Endothelial cell of umbilical vein (primary cell): ENCODE data around the gene ADAMTSL5. TPM values are rescaled to one million over a fixed set of nuclear protein-coding genes. Genes with fewer than 3 reads are reported as not detected.
A peak's percentile ranks its signal among the peaks of the same experiment; 100 is the strongest.

Experiments
- BruUV-seq: library from RNA; stranded (reverse); fragments of 400-500 nt; replicated peaks from 2 replicates; lab custom pipeline; 2021; lab: Mats Ljungman, UMichigan
- CTCF ChIA-PET: fragments of 300-600, 350-600 bp; sonication (Branson Sonifier 250); formaldehyde crosslinking; loops from one replicate; lab custom pipeline; 2021; ENCODE audit warnings: antibody characterized with exemption, inconsistent platforms; lab: Charles Lee
- POLR2A ChIA-PET: fragments of 300-600, 350-600 bp; sonication (Branson Sonifier 250); formaldehyde crosslinking; loops from one replicate; lab custom pipeline; 2021; ENCODE audit warnings: antibody characterized with exemption, inconsistent platforms; lab: Charles Lee
- DNase-seq: peaks from one replicate; pipeline ENCODE4 v3.0.0-alpha.2; 2011; ENCODE audit warnings: low read depth, low spot score
- FAIRE-seq: peaks from 2 replicates; lab custom pipeline; 2011; peaks lifted over from hg19 to GRCh38; lab: Jason Lieb, UNC
- H2AFZ ChIP-seq: 2 replicates; pipeline ENCODE4 v1.6.0; 2012; ENCODE audit warnings: low read depth, low read length, control low read depth, inconsistent platforms
- H3K27ac ChIP-seq: 2 replicates; pipeline ENCODE4 v1.5.1; 2011; ENCODE audit warnings: low read depth, mild to moderate bottlenecking, control low read depth, low read length, moderate library complexity; ENCODE audit not compliant: insufficient read depth
- H3K27me3 ChIP-seq, 2 experiments: 2 replicates each; pipeline versions ENCODE4 v1.6.0 to v1.6.1; 2011; ENCODE audit warnings: low read length in 2 of 2, mixed read lengths in 1 of 2; ENCODE audit not compliant: control insufficient read depth in 2 of 2, insufficient read depth in 2 of 2
- H3K36me3 ChIP-seq, 2 experiments: 2 replicates in 1 of 2; 3 replicates in 1 of 2; pipeline ENCODE4 v1.5.1; 2011; ENCODE audit warnings: low read length in 2 of 2, mild to moderate bottlenecking in 1 of 2, moderate library complexity in 1 of 2; ENCODE audit not compliant: control insufficient read depth in 2 of 2, insufficient read depth in 2 of 2; ENCODE audit errors: extremely low read depth in 1 of 2
- H3K4me1 ChIP-seq: 3 replicates; pipeline ENCODE4 v1.5.1; 2011; ENCODE audit warnings: mild to moderate bottlenecking, low read length; ENCODE audit not compliant: control insufficient read depth, insufficient read depth; ENCODE audit errors: extremely low read depth
- H3K4me2 ChIP-seq: 2 replicates; pipeline ENCODE4 v1.6.1; 2011; ENCODE audit warnings: low read length, control low read depth, mixed read lengths; ENCODE audit not compliant: insufficient read depth
- H3K4me3 ChIP-seq, 3 experiments: fragments of 200-600 bp in 1 of 3; sonication (generic), shearing (Covaris generic) in 1 of 3; replicated peaks in 1 of 3; 2 replicates each; pipeline ENCODE4 v1.5.1; 2011 to 2016; ENCODE audit warnings: control low read depth in 3 of 3, low read length in 3 of 3, mild to moderate bottlenecking in 2 of 3, inconsistent platforms in 1 of 3, low read depth in 1 of 3, moderate library complexity in 1 of 3; ENCODE audit not compliant: insufficient read depth in 1 of 3
- H3K79me2 ChIP-seq: 2 replicates; pipeline ENCODE4 v1.6.0; 2012; ENCODE audit warnings: low read length, inconsistent platforms; ENCODE audit not compliant: control insufficient read depth, insufficient read depth
- H3K9ac ChIP-seq: replicated peaks from 2 replicates; pipeline ENCODE3; 2011; ENCODE audit warnings: low read length, control low read depth; ENCODE audit not compliant: insufficient read depth; ENCODE audit errors: extremely low read depth
- H3K9me1 ChIP-seq: replicated peaks from 3 replicates; pipeline ENCODE4 v1.6.0; 2011; ENCODE audit warnings: mild to moderate bottlenecking, low read length; ENCODE audit not compliant: control insufficient read depth, insufficient read depth; ENCODE audit errors: extremely low read depth
- H3K9me3 ChIP-seq: replicated peaks from 2 replicates; pipeline ENCODE4 v1.5.1; 2012; ENCODE audit warnings: low read length, inconsistent platforms; ENCODE audit not compliant: control insufficient read depth, insufficient read depth
- H4K20me1 ChIP-seq: replicated peaks from 2 replicates; pipeline ENCODE3; 2011; ENCODE audit warnings: mild to moderate bottlenecking, low read length; ENCODE audit not compliant: control insufficient read depth, insufficient read depth; ENCODE audit errors: extremely low read depth
- CTCF ChIP-seq, 2 donors: IDR thresholded peaks; 1 replicate in 1 of 2; 2 replicates in 1 of 2; pipeline ENCODE4 v1.5.1; 2011; ENCODE audit warnings: low read length in 2 of 2, mild to moderate bottlenecking in 2 of 2, moderate library complexity in 2 of 2, control low read depth in 1 of 2, inconsistent platforms in 1 of 2, low read depth in 1 of 2; ENCODE audit not compliant: insufficient read depth in 1 of 2; ENCODE audit errors: extremely low read depth in 1 of 2
- EZH2 ChIP-seq: IDR thresholded peaks from 2 replicates; pipeline ENCODE4 v1.6.1; 2012; ENCODE audit warnings: borderline replicate concordance, low read depth, mild to moderate bottlenecking, moderate library complexity, low read length, inconsistent platforms; ENCODE audit not compliant: severe bottlenecking
- FOS ChIP-seq: IDR thresholded peaks from 2 replicates; pipeline ENCODE4 v1.6.1; 2011; ENCODE audit warnings: mild to moderate bottlenecking, low read length, moderate library complexity, borderline replicate concordance; ENCODE audit not compliant: insufficient read depth
- JUN ChIP-seq: IDR thresholded peaks from 2 replicates; pipeline ENCODE4 v1.6.1; 2011; ENCODE audit warnings: borderline replicate concordance, low read depth; ENCODE audit not compliant: insufficient read length, insufficient read depth
- MAX ChIP-seq: IDR thresholded peaks from 2 replicates; pipeline ENCODE4 v1.6.1; 2011; ENCODE audit not compliant: insufficient read depth, insufficient read length
- MYC ChIP-seq: IDR thresholded peaks from one replicate; pipeline ENCODE4 v1.6.1; 2011; ENCODE audit warnings: mild to moderate bottlenecking, low read depth, low read length
- POLR2A ChIP-seq: IDR thresholded peaks from 2 replicates; pipeline ENCODE4 v1.6.1; 2012; ENCODE audit warnings: low read depth, mild to moderate bottlenecking, control low read depth, low read length
- POLR2AphosphoS5 ChIP-seq: IDR thresholded peaks from 2 replicates; pipeline ENCODE4 v1.6.1; 2012; ENCODE audit warnings: low read depth, mild to moderate bottlenecking, control low read depth, low read length, moderate library complexity; ENCODE audit not compliant: insufficient read depth
- dilution Hi-C: fragments of 300-500 bp; cut with MboI; formaldehyde crosslinking; loops from one replicate; pipeline ENCODE4 v1.15.0; 2019; ENCODE audit warnings: low sequenced_read_pairs; ENCODE audit not compliant: extremely low pct_ligation_motif_present
- intact Hi-C: fragments of 100-400 bp; cut with micrococcal nuclease; formaldehyde crosslinking; loops from one replicate; pipeline ENCODE4 v1.10.0; 2022
- polyA plus RNA-seq, 4 experiments: library from polyadenylated mRNA; depleted of rRNA in 3 of 4; stranded (reverse) in 3 of 4; unstranded in 1 of 4; fragments of >200 nt; gene quantifications; 2 replicates each; pipeline versions ENCODE4 v1.2.1 to v1.2.3, GENCODE V29; 2011 to 2012; ENCODE audit warnings: missing spikeins in 1 of 4
- total RNA-seq: library from RNA; stranded (reverse); gene quantifications from 2 replicates; pipeline ENCODE4 v1.2.3, GENCODE V29; 2021

The ADAMTSL5 gene
- total and polyA plus RNA-seq, 2 donors (not counting 3 experiments of a cell fraction or from before 2014, with no cell fraction given) = 0.07 TPM; not detected in 1

- no peaks in the 10 kb centered on the region for H3K36me3 ChIP-seq
- CTCF ChIA-PET = interaction anchor here (1.0 to 2.6 kb wide), 2 partner anchors 10 to 17 kb away, joined by 3 to 7 read pairs; no protein-coding TSS in a partner anchor
- H3K27me3 ChIP-seq = peaks cover 0 to 6% of the 10 kb centered on the region in 2 experiments
- H3K9me1 ChIP-seq = no peaks in the 10 kb centered on the region
- H3K9me3 ChIP-seq = no peaks in the 10 kb centered on the region
- no peak overlapping the region for H3K4me3 ChIP-seq
- no peaks in the 10 kb centered on the region for H3K79me2 ChIP-seq
- POLR2A ChIA-PET = no interaction called here
- H3K4me1 ChIP-seq = peaks cover 10% of the 10 kb centered on the region
- intact Hi-C loops = no loop called here
- BruUV-seq = no TSS peak
- H2AFZ ChIP-seq = no peak overlapping the region
- DNase-seq (no peak), FAIRE-seq (peak; percentile 18)
- no peak overlapping the region for H3K27ac ChIP-seq
- no peak overlapping the region for H3K9ac ChIP-seq
- dilution Hi-C loops = no loop called here
- no peak for TF ChIP-seq EZH2
- TF ChIP-seq CTCF (IDR thresholded peaks at IDR 0.05; ENCODE audit: extremely low read depth in 1 of 2, insufficient read depth in 1 of 2, low read depth in 1 of 2, low read length in 2 of 2) = no peak
- no peak for TF ChIP-seq JUN
- H4K20me1 ChIP-seq = no peaks in the 10 kb centered on the region
- no peak overlapping the region for H3K4me2 ChIP-seq
Measured at GRCh38 chr19:1492474-1493006, 20.3 kb downstream of the ADAMTSL5 start.

- no peak overlapping the region for H2AFZ ChIP-seq
- DNase-seq (no peak), FAIRE-seq (no peak)
- H3K4me1 ChIP-seq = peaks cover 10% of the 10 kb centered on the region
- H3K27ac ChIP-seq = no peak overlapping the region
- H4K20me1 ChIP-seq = no peaks in the 10 kb centered on the region
- CTCF ChIA-PET = interaction anchor here (1.0 to 2.0 kb wide), 4 partner anchors 11 to 54 kb away, joined by 3 to 8 read pairs (median 5); no protein-coding TSS in a partner anchor
- dilution Hi-C loops (no loop called here), intact Hi-C loops (loop anchor here (2.0 kb wide), 1 partner anchor 21 kb away; no protein-coding TSS in a partner anchor)
- H3K4me2 ChIP-seq = no peak overlapping the region
- H3K4me3 ChIP-seq = no peak overlapping the region
- BruUV-seq = no TSS peak
- no peak for TF ChIP-seq FOS
- no peak for TF ChIP-seq JUN
- no peak for TF ChIP-seq CTCF (IDR thresholded peaks at IDR 0.05; ENCODE audit: extremely low read depth in 1 of 2, insufficient read depth in 1 of 2, low read depth in 1 of 2, low read length in 2 of 2)
- TF ChIP-seq MYC = no peak
- no peak for TF ChIP-seq EZH2
- no peak for TF ChIP-seq MAX
- TF ChIP-seq POLR2AphosphoS5 = no peak
- no peak for TF ChIP-seq POLR2A
- no peaks in the 10 kb centered on the region for H3K36me3 ChIP-seq
- no peaks in the 10 kb centered on the region for H3K9me1 ChIP-seq
- no peaks in the 10 kb centered on the region for H3K9me3 ChIP-seq
- no peaks in the 10 kb centered on the region for H3K79me2 ChIP-seq
- H3K27me3 ChIP-seq = peaks cover 0 to 6% of the 10 kb centered on the region in 2 experiments
- POLR2A ChIA-PET = interaction anchor here (1.5 kb wide), 1 partner anchor 223 kb away, joined by 6 read pairs; the partner anchor contains the start of gene CIRBP
- no peak overlapping the region for H3K9ac ChIP-seq
Measured at GRCh38 chr19:1491849-1492170, 21.0 kb downstream of the ADAMTSL5 start.
